T-helper 1 cell treated with Interleukin-12 subunit alpha and Interleukin-12 subunit beta and Interleukin-4 antibody, amounts not matched to agents 30 ng/mL and 1 ng/mL, for 36 hours (primary cell): ENCODE measurements around the gene OR4K2. TPM values are rescaled to one million over a fixed set of nuclear protein-coding genes. Genes with fewer than 3 reads are reported as not detected.

Source experiments
- total RNA-seq: library from RNA; stranded (reverse); gene quantifications from 2 replicates; pipeline ENCODE4 v1.2.3, GENCODE V29; 2022

Gene OR4K2
- total RNA-seq, 1 donor from 2014 or later = not detected

Other genes with a start within 250 kb of the OR4K2 start
- gene OR11H2, start 161.3 kb upstream of the OR4K2 start, total RNA-seq = not detected in 2 replicates
- not detected in 2 replicates for gene OR4Q3, start 131.6 kb upstream of the OR4K2 start, total RNA-seq
- gene OR4M1, start 101.6 kb upstream of the OR4K2 start, total RNA-seq = not detected in 2 replicates
- gene OR4N2, start 71.4 kb upstream of the OR4K2 start, total RNA-seq = not detected in 2 replicates
- not detected in 2 replicates for gene OR4K5, start 45.5 kb downstream of the OR4K2 start, total RNA-seq
- gene OR4K1, start 55.8 kb downstream of the OR4K2 start, total RNA-seq = not detected in 2 replicates
- gene OR4K15, start 100.4 kb downstream of the OR4K2 start, total RNA-seq = not detected in 2 replicates
- not detected in 2 replicates for gene OR4Q2, start 127.0 kb downstream of the OR4K2 start, total RNA-seq
- not detected in 2 replicates for gene OR4K14, start 144.2 kb downstream of the OR4K2 start, total RNA-seq
- not detected in 2 replicates for gene OR4K13, start 160.9 kb downstream of the OR4K2 start, total RNA-seq
- gene OR4L1, start 184.9 kb downstream of the OR4K2 start, total RNA-seq = not detected in 2 replicates
- gene OR4K17, start 235.6 kb downstream of the OR4K2 start, total RNA-seq = not detected in 2 replicates